HUES64 (cell line): ENCODE results near the gene CDK5RAP2.

Experiments used
- H3K27ac ChIP-seq: 2 replicates; pipeline ENCODE4 v1.7.0; 2013; ENCODE audit warnings: low read depth, low read length, inconsistent platforms
- H3K27me3 ChIP-seq: 2 replicates; pipeline ENCODE4 v1.6.1; 2013; ENCODE audit warnings: mild to moderate bottlenecking, low read length; ENCODE audit not compliant: insufficient read depth
- H3K36me3 ChIP-seq: 2 replicates; pipeline ENCODE4 v1.6.1; 2013; ENCODE audit warnings: mild to moderate bottlenecking, low read length; ENCODE audit not compliant: insufficient read depth
- H3K4me1 ChIP-seq: 2 replicates; pipeline ENCODE4 v1.6.1; 2013; ENCODE audit warnings: mild to moderate bottlenecking, low read length, moderate library complexity; ENCODE audit not compliant: insufficient read depth
- H3K4me3 ChIP-seq: 2 replicates; pipeline ENCODE4 v1.5.1; 2013; ENCODE audit warnings: mild to moderate bottlenecking, low read length, moderate library complexity
- H3K9ac ChIP-seq: 2 replicates; pipeline ENCODE4 v1.6.1; 2013; ENCODE audit warnings: mild to moderate bottlenecking, low read depth, low read length
- H3K9me3 ChIP-seq: 2 replicates; pipeline ENCODE4 v1.6.1; 2013; ENCODE audit warnings: low read depth, low read length; ENCODE audit not compliant: insufficient read depth
- WGBS: fragments of 150-250, 120-280 bp; methylation state at CpG from one replicate; pipeline ENCODE4 v1.1.7; 2013; ENCODE audit warnings: missing lambda C conversion rate; 5-methylcytosine and 5-hydroxymethylcytosine counted together

The CDK5RAP2 gene

GRCh38 chr9:120612218-120612617 lies 32.3 kb upstream of the CDK5RAP2 start:
- no peak overlapping the region for H3K9ac ChIP-seq
- H3K36me3 ChIP-seq = no peaks in the 10 kb centered on the region
- no peaks in the 10 kb centered on the region for H3K4me1 ChIP-seq
- H3K27me3 ChIP-seq = no peaks in the 10 kb centered on the region
- H3K27ac ChIP-seq = no peak overlapping the region
- H3K9me3 ChIP-seq = no peaks in the 10 kb centered on the region
- no peak overlapping the region for H3K4me3 ChIP-seq
- 55% methylated on average over 1 of the region's 1 CpG for WGBS

DNA sequence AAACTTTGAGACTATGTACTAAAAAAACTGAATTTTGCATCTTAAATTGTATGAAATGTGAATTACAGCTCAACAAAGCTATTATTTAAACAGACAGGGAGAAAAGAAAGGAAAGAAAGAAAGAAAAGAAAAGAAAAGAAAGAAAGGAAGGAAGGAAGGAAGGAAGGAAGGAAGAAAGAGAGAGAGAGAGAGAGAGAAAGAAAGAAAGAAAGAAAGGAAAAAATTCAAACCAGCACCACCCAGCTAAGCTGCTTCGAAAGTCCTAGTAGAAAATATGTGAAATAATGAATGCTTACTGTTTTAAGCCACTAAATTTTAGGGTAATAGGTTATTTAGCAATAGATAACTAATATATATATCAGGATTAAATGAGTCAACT lies 31.7 kb upstream of the CDK5RAP2 start:
- Histone ChIP-seq H3K4me3 (no peak overlapping the region), H3K4me1 (no peaks in the 10 kb centered on the region), H3K27me3 (no peaks in the 10 kb centered on the region), H3K36me3 (no peaks in the 10 kb centered on the region), H3K9me3 (no peaks in the 10 kb centered on the region), H3K9ac (no peak overlapping the region), H3K27ac (no peak overlapping the region)
- WGBS = no CpG with 5 or more reads among the region's 1 CpG

GRCh38 chr9:120610975-120611689 lies 31.2 kb upstream of the CDK5RAP2 start:
- Histone ChIP-seq H3K4me3 (no peak overlapping the region), H3K9me3 (no peaks in the 10 kb centered on the region), H3K9ac (no peak overlapping the region), H3K27me3 (no peaks in the 10 kb centered on the region), H3K27ac (no peak overlapping the region), H3K4me1 (no peaks in the 10 kb centered on the region), H3K36me3 (no peaks in the 10 kb centered on the region)

DNA sequence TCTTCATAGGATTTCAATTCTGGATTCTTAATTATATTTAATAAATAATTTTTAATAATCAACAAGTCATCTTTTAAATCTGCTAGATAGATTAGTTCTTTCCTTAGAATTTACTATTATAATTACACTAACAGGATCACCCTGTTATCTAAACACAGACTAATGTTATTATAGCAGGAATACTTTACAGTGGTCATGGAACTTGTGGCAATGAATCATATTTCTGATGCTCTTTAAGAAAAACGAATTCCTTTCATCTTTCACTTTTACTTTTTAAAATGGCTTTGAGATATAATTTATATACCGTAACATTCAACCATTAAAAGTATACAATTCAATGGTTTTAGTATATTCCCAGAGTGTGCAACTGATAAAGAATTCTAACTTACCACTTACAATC lies 29.7 kb upstream of the CDK5RAP2 start:
- Histone ChIP-seq H3K4me1 (no peaks in the 10 kb centered on the region), H3K9ac (no peak overlapping the region), H3K27me3 (no peaks in the 10 kb centered on the region), H3K9me3 (no peaks in the 10 kb centered on the region), H3K4me3 (no peak overlapping the region), H3K27ac (no peak overlapping the region), H3K36me3 (no peaks in the 10 kb centered on the region)
- WGBS = no CpG with 5 or more reads among the region's 2 CpGs

GRCh38 chr9:120608421-120608820 lies 28.5 kb upstream of the CDK5RAP2 start:
- no peaks in the 10 kb centered on the region for H3K4me1 ChIP-seq
- H3K9me3 ChIP-seq = no peaks in the 10 kb centered on the region
- no peaks in the 10 kb centered on the region for H3K27me3 ChIP-seq
- no peak overlapping the region for H3K27ac ChIP-seq
- H3K4me3 ChIP-seq = no peak overlapping the region
- H3K9ac ChIP-seq = no peak overlapping the region
- H3K36me3 ChIP-seq = no peaks in the 10 kb centered on the region

GRCh38 chr9:120603591-120603990 lies 23.6 kb upstream of the CDK5RAP2 start:
- Histone ChIP-seq H3K9ac (no peak overlapping the region), H3K4me1 (no peaks in the 10 kb centered on the region), H3K9me3 (no peaks in the 10 kb centered on the region), H3K4me3 (no peak overlapping the region), H3K27ac (no peak overlapping the region), H3K36me3 (no peaks in the 10 kb centered on the region), H3K27me3 (no peaks in the 10 kb centered on the region)
- WGBS = 95% methylated on average over 1 of the region's 1 CpG

DNA sequence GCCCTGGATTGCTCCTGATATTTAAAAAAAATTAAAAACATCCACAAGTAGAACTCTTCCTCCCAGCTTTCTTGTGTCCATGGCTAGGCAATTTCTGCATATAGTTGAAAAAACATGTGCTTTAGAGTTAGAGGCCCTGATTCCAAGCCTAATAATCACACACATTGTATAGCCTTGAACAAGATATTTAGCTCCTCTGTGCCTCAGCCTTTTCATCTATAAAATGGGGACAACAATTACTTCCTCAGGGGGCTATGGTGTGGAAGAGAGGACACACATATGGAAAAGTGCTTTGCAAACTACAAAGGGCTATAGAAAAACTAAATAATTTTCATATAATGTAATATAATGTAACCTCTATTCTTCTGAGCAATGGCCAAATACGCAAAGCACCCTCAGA lies 23.0 kb upstream of the CDK5RAP2 start:
- Histone ChIP-seq H3K4me1 (no peaks in the 10 kb centered on the region), H3K27ac (no peak overlapping the region), H3K9me3 (no peaks in the 10 kb centered on the region), H3K4me3 (no peak overlapping the region), H3K27me3 (no peaks in the 10 kb centered on the region), H3K9ac (no peak overlapping the region), H3K36me3 (no peaks in the 10 kb centered on the region)
- 100% methylated on average over 1 of the region's 1 CpG for WGBS

DNA sequence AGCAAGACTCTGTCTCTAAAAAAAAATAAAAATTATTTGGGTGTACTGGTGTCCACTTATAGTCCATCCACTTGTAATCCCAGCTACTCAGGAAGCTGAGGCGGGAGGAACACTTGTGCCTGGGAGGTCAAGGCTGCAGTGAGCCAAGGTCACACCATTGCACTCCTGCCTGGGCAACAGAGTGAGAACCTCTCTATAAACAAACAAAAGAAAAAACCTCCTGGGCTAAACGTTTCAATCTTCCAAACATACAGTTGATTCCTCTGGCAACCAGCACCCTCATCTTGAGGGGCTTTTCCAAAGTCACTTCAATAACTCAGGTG lies 13.9 kb upstream of the CDK5RAP2 start:
- H3K27ac ChIP-seq = no peak overlapping the region
- 79% methylated on average over 2 of the region's 2 CpGs for WGBS
- H3K9ac ChIP-seq = no peak overlapping the region
- no peaks in the 10 kb centered on the region for H3K4me1 ChIP-seq
- H3K4me3 ChIP-seq = no peak overlapping the region
- no peaks in the 10 kb centered on the region for H3K36me3 ChIP-seq
- no peaks in the 10 kb centered on the region for H3K9me3 ChIP-seq
- H3K27me3 ChIP-seq = no peaks in the 10 kb centered on the region

DNA sequence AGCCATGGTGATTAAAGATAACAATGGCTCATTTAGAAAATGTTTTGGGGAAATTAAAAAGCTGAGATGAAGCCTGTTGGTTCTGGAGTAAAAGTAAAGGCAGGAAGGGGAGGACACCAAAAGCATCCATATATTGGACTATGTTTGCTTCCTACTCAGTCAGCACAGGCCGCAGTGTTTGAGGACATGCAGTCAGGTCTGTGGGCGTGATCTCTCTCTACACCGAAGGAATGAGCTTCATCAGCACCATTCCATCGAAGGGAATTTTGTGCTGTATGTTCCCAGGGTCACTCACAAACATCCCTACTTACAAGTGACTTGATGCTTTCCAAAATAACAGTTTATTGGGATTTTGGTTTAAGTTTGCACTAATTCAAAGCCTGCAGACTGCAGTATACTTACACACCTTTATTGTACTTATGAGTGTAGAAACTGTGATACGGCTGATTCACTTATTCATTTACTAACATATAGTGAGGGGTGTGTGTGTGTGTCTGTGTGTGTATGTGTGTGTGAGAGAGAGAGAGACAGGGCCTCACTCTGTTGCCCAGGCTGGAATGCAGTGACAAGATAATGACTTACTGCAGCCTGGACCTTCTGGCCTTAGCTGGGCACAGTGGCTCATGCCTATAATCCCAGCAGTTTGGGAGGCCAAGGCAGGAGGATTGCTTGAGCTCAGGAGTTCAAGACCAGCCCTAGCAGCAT lies 13.4 kb upstream of the CDK5RAP2 start:
- Histone ChIP-seq H3K4me3 (no peak overlapping the region), H3K9ac (no peak overlapping the region), H3K27me3 (no peaks in the 10 kb centered on the region), H3K36me3 (no peaks in the 10 kb centered on the region), H3K4me1 (no peaks in the 10 kb centered on the region), H3K27ac (no peak overlapping the region), H3K9me3 (no peaks in the 10 kb centered on the region)
- WGBS = 94% methylated on average over 5 of the region's 5 CpGs

- Histone ChIP-seq H3K4me1 (no peaks in the 10 kb centered on the region), H3K9me3 (no peaks in the 10 kb centered on the region), H3K9ac (no peak overlapping the region), H3K27ac (no peak overlapping the region), H3K27me3 (no peaks in the 10 kb centered on the region), H3K36me3 (no peaks in the 10 kb centered on the region), H3K4me3 (no peak overlapping the region)
- WGBS = 95% methylated on average over 8 of the region's 8 CpGs
Observed at GRCh38 chr9:120592210-120592609, 12.2 kb upstream of the CDK5RAP2 start.

- Histone ChIP-seq H3K9me3 (no peaks in the 10 kb centered on the region), H3K27ac (no peak overlapping the region), H3K36me3 (no peaks in the 10 kb centered on the region), H3K4me1 (no peaks in the 10 kb centered on the region), H3K4me3 (no peak overlapping the region), H3K27me3 (no peaks in the 10 kb centered on the region), H3K9ac (no peak overlapping the region)
- 79% methylated on average over 1 of the region's 1 CpG for WGBS
Observed at GRCh38 chr9:120587328-120587727, 7.4 kb upstream of the CDK5RAP2 start.

DNA sequence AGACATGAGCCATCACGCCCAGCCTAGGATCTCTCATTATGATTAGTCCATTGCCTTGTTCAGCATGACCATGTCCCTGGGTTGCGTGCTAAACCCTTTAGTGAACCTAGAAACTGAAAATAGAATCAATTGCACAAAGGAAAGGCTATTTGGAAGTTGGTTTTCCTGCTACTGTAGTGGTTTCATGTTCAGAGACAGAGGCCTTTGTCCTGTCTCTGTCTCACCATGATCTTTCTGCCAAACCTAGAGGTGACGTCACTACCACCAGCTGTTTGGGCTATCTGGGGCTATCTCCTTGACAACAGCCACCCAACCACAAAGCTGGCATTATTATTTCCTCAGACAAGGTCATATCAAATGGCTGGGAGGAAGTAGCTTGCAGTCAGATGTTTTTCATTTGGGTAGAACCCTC lies 4.0 kb upstream of the CDK5RAP2 start:
- no peak overlapping the region for H3K9ac ChIP-seq
- WGBS = 84% methylated on average over 3 of the region's 3 CpGs

More for the DNA sequence above, 4.0 kb upstream of the CDK5RAP2 start:
- no peaks in the 10 kb centered on the region for H3K36me3 ChIP-seq
- no peaks in the 10 kb centered on the region for H3K9me3 ChIP-seq
- H3K27ac ChIP-seq = no peak overlapping the region
- H3K4me1 ChIP-seq = peaks cover 3% of the 10 kb centered on the region; the same call in 1 of the 2 replicates
- no peak overlapping the region for H3K4me3 ChIP-seq
- no peaks in the 10 kb centered on the region for H3K27me3 ChIP-seq
